HG03439 (cell line): ENCODE data around the gene LDB2.

Experiments
- ATAC-seq: cut with Tn5 transposase; IDR thresholded peaks from one replicate; pipeline ENCODE4 v1.9.1; 2021; ENCODE audit warnings: mild to moderate bottlenecking, moderate library complexity; ENCODE audit not compliant: unreplicated experiment

Gene LDB2

DNA sequence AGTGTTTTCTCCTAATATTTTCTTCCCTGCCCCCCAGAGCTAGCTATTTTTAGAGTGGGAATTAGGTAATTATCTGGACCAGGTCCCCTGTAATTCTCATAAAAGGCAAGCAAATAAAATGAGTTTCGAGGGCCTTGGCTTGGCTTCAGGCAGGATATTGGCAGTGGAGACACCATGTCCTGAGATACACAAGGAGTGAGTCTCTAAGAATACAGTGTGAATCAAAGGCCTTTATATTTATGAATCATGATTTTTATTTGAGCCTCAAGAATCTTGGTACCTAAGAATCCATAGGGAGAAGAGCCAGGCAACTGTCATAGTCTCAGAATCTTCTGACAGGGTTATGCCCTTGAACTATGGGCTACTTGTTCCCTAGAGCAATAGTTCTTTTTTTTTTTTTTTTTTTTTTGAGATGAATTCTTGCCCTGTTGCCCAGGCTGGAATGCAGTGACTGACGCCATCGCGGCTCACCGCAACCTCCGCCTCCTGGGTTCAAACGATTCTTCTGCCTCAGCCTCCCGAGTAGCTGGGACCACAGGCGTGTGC, 205.4 kb downstream of the LDB2 start:
- no peak for ATAC-seq

DNA sequence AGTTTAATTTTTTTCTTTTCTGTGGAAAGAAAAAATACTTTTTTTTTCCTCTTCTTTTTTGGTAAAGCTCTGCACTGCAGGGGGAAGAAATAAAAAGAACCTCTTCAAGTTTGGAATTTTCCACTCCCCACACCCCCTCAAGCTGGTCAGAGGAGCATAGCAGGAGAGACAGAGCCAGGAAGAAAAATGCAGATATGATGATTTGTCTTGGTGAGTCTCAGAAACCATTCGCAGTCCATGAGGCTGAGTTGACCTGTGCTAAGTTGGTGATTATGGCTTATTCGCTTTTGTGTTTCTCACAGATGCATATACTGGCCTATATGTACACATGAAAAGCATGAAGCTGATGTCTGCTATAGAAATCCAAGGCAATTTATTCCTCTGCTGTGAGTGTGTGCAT, 205.9 kb downstream of the LDB2 start:
- no peak for ATAC-seq

DNA sequence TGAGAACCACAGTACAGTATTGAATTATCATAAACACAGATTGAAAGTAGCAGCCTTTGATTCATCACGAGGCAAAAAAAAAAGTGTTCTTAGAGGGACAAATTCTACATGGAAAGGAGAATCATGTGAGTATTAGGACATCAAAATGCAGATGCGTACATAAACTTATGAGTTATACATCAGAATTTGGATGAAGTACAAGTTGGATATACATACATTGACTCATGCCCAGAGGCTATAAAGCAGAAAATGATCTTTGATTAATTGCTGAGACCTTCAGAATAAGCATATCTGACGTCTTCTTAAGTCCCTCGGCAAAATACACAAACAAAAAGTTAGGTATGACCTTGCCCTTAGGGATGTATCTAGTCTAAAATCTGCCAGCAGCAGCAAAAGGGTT, 206.4 kb downstream of the LDB2 start:
- no peak for ATAC-seq

DNA sequence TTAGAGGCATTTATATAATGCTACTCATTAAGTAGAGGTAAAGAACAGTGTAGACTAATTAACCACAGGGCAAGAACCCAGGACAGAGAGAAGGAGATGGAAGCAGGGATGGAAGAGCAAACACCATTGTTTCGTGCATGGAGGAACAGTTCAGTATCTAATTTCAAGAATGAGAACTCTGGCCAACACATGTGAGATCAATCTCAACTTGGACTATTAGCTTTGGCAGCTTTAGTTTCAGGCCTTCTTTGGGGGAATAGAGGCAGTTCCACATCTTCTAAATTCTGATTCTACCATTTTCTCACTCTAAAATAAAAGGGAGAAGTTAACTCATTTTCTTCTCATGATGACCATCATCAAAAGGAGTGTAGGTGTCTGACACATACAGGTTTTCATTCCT, 207.0 kb downstream of the LDB2 start:
- no peak for ATAC-seq

DNA sequence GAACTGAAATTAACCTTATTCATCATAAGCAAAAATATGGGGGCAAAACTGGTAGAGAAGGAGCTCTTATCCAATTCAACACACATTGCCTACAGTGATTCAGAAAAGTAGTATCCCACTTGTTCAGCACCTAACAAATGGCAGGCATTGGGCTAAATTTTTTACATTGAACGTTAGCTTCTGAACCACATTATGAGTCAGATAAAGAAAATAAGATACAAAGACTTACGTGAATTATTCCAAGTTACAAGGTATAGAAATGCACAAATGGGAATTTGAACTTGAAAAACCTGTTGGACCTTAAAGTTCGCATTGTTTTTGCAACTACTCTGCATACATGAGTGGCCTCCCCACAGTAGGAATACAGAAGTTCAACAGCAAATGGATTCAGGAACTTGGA, 210.6 kb downstream of the LDB2 start:
- no peak for ATAC-seq

DNA sequence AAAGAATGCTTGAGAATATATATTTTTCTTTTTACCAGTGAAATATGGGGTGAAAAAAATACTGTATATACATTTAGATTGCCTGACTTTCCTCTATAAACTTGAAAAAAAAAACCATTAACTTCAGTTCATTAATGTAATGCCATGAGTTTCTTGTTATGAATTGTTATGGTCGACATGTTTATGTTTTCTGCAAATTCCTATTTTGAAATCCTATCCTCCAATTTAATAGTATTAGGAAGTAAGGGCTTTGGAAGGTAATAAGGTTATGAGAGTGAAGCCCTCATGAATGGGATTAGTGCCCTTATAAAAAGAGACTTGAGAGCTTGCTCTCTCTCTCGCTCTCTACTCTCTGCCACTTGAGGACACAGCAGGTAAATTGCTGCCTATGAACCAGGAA, 211.4 kb downstream of the LDB2 start:
- ATAC-seq: no peak

DNA sequence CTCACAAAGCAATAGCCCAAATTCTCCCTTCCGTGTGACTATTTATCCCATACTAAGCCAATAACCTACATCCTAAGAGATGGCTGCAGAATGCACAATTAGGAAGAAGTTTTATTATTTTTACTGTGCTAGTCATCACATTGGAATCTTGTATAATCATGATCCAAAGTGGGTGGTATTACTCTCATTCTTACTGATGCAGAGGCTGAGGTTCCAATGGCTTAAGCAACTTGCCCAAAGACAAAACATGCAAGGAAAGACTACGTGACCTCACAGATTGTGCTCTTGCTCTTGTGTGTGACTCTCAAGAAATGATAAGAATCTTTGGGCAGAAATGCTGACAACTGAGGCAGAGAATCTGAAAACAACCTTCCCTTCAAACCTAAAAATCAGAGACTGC, 212.2 kb downstream of the LDB2 start:
- no peak for ATAC-seq

DNA sequence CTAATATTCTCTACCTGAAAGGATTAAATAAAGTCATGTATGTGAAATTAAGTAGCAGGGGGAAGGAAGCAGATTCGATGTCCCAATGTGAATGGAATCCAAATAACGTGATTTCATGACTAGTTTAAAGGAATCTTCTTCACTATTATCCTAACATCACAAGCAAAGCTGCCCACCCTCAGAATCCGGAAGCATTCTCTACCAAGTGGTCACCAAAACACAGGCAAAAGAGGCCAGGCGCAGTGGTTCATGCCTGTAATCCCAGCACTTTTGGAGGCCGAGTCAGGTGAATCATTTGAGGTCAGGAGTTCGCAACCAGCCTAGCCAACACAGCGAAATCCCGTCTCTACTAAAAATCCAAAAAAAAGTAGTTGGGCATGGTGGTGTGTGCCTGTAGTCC, 212.9 kb downstream of the LDB2 start:
- no peak for ATAC-seq

DNA sequence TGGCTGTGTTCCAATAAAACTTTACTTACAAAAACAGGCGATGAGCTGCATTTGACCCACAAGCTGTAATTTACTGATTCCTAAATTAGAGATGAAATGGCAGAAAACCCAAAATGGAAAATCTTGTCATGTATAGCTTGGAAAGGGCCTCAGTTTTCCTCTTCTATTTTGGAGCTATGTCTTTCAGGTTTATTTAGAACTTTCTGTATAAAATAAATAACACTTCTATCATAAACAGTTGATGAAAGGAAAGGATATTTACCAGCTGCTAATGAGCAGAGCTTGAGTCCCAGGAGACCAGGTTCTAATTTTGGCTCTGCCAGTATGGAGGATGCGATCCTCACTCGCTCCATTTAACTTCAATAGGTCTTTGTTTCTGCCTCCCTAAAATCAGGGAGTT, 213.5 kb downstream of the LDB2 start:
- no peak for ATAC-seq

DNA sequence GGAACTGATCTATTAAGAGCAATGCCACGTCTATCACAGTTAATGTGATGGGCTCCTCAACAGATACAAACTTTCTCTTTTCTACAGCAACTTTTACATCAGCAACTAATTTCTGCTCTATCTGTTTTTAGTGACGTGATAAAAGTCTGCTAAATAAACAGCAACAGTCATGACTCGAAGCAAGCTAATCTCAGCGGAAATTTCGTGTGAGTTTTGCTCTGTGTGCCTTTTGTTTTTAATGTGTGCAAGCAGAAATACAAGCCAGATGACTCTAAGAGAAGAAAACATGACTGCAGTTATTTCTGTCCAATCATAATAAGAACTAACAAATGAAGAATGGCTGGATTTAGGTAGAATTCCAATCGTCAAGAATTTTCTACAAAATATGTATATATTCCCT, 214.3 kb downstream of the LDB2 start:
- no peak for ATAC-seq

DNA sequence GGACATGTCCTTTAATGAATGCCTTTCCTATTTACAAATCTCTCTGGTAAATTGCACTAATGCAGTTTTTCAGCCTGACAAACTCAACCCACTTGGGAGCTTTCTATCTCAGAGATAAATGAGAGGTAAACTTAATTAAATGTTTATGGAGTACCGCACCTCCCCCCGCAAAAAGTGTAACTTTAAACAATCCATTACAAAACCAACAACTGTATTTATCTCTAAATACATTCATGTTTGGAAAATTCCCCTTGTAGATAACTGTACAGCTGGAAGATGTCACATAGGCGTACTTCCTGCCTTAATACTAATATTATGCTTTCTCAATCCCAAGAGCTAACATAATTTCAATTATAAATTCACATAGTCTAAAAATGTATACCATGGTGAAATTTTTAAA, 215.5 kb downstream of the LDB2 start:
- no peak for ATAC-seq

DNA sequence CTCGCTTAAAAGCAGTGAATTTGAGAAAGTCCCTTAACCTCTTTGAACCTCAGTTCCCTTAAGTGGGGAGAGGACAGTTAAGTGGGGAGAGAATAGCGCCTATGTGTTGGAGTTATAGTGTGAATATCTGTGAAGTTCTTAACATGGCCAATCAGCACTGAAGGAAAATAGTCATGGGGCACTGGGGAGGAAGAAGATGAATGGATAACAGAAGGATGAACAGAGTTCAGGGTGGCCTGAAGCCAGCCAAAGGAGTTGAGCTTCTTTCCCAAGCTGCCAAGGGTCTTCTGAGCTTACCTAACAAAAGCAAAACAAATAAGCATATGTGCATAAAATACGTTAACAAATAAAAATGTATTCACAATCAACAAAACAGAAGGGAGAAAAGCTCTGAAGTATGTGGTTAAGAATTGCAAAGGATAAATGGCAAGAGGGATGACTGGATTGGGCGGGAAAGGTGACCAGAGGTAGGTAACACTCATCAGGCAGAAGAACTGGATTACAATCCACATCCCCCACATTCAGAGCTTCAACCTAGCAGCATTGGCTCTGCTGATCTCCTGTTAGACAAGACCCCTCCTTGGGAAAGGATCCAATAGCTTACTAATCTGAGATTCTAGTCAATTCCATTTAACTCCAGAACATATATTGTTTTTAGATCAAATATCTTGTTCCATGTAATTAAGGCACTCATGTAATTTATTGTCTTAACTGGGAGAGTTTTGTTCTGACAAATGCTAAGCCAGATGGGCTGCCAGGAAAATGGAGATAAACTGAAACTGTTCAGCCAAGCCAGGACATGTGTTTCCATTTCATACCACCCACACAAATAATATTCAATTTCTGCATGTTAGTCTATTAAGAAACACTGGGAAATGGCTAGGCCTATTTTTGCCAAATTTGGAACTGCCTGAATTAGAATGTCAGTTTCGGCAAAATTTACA, 221.2 kb downstream of the LDB2 start:
- no peak for ATAC-seq

DNA sequence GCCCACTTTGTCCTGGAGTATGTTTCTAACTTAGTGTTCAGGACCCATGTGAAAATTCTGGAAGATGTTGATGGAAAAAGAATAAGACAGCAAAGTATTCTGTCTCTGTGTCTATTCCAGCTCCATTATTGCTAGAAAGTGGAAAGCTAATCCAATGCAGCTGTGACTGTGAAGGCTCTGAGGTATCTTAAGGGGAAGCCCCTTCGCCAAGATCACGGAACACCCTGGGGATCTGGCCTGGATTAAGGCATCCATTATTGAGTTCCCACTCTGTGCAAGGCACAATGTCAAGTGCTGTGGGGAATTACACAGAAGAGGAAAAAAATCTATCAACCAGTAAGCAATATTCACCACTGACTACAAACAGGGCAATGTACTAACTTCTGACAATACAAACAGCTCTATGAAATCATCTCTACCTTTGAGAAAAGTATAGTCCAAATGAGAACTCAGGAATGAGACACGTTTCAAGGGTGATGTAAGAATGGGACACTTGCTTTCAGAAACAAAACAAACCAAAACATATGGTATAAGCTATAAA, 222.1 kb downstream of the LDB2 start:
- ATAC-seq: no peak

DNA sequence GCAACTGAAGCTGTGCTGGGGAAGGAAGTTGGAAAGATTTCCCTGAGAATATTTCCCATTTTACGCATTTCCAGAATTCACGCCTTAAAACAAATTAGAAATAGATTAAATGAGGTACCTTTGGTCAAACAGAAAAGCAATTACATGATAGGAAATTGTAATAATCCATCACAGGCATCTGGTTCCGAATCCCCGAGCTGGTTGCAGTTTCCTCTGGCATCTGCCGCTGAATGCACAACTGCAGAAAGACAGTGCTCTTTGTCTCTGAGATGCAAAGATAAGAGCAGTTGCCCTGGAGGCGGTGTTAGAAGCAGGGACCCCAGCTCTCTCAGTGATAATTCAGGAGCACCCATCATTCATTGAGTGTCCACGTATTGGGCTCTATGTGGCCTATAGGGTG, 224.4 kb downstream of the LDB2 start:
- no peak for ATAC-seq

DNA sequence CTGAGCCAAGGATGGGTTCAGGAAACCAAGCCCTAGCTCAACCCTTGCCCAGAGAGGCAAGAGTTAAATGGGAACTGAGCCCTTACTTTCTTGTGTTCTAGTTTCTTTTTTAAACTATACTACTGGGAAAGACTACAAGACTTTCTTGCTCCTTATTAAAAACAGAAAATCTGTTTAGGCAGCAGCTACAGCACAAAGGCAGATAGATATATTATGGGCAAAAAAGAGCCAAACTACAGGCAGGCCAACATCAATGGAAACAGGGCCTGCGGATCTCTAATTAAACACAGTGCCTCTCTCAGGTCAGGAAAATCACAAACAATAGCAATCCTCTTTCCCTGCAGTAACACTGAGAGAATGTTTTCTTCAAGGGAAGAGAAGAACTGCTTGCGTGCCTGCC, 226.0 kb downstream of the LDB2 start:
- no peak for ATAC-seq

DNA sequence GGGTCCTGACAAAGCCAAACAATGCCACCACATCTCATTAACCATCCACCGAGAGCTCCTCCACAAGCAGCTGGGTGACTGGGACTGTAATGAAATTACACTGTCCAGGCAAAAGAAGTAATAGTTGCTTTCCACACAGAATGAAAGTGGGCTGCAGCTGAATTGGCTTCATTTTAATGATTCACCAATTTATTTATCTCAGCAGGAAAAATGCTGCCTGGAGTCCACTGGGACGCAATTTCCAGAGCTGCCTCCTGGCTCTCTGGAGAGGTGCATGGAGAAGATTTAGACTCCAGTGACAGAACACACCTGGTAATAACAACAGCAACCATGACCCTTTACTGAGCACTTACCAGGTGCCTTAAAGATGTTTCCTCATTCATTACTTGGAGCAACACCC, 226.7 kb downstream of the LDB2 start:
- ATAC-seq: no peak

DNA sequence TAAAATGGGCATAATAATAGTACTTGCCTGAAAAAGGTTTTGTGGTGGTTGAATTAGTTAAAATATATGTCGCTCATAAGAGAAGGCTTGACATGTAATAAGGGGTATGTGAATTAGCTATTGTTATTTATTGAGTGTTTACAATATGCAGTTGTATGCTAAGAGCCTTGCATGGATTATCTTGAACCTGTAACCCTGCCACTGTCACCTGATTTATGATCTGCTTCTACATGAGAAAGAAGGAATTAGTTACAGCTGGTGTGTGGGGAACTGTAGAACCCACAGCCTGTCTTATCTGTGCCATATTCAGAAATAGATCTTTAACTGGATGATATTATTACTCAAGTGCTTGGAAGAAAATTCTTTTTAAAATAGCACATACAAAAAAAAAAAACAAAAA, 227.7 kb downstream of the LDB2 start:
- ATAC-seq: no peak

DNA sequence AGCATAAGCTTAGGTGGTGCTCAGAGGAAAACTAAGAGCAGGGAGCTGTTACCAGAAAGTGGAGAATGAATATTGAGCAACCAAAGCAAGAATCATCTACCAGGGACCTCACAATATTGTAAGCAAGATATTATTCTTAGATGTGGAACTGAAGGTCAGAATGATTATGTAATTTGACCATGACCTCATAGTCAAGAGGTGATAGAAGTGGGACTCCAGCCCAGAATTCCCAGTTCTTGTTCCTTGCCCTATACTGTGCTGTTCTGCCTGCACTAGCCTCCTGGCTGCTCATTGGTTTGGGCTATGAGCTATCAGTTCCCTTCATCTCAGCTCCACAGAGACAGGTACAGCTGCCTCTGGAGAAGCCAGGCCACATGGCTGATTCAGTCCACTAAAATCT, 229.4 kb downstream of the LDB2 start:
- no peak for ATAC-seq

DNA sequence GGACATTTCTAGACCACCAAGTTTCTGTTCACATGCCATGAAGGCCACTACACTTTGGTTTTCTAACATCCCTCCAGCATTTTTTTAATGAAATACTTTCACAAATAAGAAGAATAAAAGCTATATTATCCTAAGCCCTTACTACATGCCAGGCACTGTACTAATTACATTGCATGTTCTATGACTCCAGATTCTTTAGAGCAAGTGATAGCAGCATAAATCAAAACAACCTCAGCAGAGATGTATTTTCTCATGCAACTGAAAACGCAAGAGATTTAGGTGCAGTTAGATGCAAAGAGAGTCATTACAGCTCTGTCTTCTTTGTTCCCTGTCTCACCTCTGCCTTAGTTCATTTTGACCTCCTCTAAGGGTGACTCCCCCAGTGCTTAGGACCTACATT, 230.0 kb downstream of the LDB2 start:
- no peak for ATAC-seq

DNA sequence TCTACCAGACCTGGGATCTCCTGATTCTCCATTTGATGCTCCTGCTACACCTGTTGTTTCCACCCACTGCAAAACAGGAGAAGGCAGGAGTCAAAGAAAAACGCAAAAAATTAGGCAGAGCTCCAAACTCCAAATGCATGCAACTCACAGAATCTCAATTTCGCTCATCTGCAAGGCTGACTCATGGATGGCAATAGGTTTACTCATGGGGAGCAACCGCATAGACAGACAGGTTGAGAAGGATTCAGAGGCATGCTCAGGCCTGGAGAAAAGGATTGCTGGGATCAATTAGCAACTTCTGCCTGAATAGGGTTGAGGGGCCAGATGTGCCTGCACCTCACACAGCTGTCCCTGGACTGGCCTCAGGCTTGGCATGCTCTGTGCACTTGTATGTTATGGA, 231.0 kb downstream of the LDB2 start:
- no peak for ATAC-seq

DNA sequence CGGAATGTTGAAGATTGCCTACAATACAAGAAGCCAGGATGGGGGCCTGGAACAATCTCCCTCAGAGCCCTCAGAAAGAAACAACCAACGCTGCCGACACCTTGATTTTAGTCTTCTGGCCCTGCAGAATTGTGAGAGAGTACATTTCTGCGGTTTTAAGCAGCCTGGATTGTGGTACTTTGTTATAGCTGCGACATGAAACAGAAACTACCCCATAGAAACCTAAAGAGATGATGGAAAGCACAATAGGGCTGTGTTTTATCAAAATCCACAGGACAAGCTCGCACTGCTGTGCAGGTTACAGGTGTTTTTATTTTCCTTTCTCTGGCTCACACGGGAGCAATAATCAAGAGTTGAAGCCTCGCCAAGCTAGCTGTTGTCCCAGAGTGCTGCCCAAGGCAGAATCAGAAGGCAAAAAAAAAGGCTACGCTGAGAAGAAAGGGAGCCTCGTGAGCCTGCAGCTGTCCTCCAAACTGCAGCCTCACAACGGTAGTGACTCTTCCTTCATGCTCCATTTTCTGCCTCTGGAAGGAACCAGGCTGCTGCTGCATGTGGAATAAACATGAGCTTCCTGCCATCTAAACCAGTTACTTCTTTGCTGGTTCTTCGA, 232.4 kb downstream of the LDB2 start:
- ATAC-seq: no peak

DNA sequence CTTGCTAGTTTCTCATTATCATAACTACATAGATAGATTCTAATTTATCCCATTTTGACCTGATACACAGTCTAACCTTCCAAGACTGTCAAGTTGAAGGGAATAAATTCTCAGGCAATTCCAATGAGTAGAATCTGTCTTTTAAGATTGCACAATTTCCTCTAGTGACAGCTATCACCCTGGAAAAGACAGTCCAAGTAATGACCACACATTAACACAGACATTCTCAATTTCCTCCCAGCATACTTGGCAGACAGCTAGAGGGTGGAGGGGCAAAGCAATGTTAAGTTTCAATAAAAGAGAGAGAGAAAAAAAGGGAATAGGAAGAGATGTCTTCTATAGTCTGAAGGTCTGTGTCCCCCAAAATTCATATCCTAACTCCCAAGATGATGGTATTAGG, 234.7 kb downstream of the LDB2 start:
- no peak for ATAC-seq
